NCI-H526 treated with DMSO at 0.1 percent for 48 hours (cell line): ENCODE data around the gene DCXR.
A peak's percentile ranks its signal among the peaks of the same experiment; 100 is the strongest.
"Not testable (repeated sequence)": the region's sequence is repeated elsewhere in the genome, so short reads cannot be mapped to it uniquely, and the experiment has no call there.

Experiments used
- DNase-seq: peaks from one replicate; lab custom pipeline; 2025; lab: John Stamatoyannopoulos, UW

DCXR gene

GRCh38 chr17:82039695-82040299 is 2.3 kb upstream of the DCXR start:
- DNase-seq = no peak

DNA sequence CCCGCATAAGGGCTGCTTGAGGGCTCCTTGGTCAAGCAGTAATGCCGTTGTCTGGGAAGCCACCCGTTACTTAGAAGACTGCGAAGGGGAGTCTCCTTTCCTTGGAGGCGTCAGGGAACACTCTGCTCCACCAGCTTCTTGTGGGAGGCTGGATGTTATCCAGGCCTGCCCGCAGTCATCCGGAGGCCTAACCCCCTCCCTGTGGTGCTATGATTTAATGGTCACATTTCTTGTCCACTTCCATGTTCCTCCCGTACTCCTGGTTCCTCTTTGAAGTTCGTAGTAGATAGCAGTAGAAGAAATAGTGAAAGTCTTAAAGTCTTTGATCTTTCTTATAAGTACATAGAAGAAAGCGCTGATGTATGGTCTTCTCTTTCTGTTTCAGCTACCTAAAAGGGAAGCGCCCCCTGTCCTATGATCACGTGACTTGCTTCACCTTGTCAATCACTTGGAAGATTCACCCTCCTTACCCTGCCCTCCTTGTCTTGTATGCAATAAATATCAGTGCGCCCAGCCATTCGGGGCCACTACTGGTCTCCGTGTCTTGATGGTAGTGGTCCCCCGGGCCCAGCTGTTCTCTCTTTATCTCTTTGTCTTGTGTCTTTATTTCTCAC is 1.4 kb upstream of the DCXR start:
- not testable (repeated sequence) for DNase-seq

DNA sequence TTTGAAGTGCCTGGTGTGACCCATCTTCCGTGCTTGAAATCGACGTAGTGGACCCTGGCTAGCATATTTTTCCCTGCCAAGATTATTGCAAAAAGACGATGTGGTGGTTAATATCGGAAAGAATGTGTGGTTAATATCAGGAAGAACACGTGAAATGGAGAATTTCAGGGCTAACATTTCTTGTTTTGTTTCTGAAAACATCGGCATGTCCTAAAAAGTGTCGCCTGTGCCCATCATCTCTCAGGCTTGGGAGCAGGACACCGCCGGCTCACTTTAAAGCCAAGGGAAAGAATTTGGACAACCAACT is 345 bp upstream of the DCXR start:
- DNase-seq = no peak

- DNase-seq = no peak
These were observed 834 bp downstream of the DCXR start for GRCh38 chr17:82036634-82037091.

- DNase-seq = no peak
These were observed 1.4 kb downstream of the DCXR start for GRCh38 chr17:82035956-82036633.

GRCh38 chr17:82035488-82035887 is 2.0 kb downstream of the DCXR start:
- no peak for DNase-seq

- no peak for DNase-seq
These were observed 3.0 kb downstream of the DCXR start for GRCh38 chr17:82034371-82035011.

DNA sequence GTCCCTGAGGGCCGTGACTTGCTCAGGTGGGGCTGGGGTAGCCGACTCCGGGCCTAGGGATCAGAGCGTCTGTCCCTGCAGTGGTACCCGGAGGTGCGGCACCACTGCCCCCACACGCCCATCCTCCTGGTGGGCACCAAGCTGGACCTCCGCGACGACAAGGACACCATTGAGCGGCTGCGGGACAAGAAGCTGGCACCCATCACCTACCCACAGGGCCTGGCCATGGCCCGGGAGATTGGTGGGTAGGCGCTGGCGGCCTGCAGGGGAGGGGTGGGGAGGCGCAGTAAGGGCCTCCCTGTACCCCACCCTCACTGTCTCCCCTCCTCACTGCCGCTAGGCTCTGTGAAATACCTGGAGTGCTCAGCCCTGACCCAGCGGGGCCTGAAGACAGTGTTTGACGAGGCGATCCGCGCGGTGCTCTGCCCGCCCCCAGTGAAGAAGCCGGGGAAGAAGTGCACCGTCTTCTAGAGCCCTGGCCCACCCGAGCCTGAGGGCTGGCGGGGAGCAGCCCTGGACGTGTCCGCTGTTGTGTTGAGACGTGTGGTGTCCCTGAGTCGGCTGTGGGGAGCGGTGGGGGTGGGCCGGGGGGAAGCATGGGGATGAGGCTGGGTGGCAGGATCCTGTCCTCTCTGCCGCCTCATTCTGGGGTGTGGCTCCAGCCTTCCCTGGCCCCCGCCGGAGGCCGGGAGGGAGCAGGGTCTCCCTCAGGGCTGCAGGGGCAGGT is 4.0 kb downstream of the DCXR start:
- DNase-seq = no peak

DNA sequence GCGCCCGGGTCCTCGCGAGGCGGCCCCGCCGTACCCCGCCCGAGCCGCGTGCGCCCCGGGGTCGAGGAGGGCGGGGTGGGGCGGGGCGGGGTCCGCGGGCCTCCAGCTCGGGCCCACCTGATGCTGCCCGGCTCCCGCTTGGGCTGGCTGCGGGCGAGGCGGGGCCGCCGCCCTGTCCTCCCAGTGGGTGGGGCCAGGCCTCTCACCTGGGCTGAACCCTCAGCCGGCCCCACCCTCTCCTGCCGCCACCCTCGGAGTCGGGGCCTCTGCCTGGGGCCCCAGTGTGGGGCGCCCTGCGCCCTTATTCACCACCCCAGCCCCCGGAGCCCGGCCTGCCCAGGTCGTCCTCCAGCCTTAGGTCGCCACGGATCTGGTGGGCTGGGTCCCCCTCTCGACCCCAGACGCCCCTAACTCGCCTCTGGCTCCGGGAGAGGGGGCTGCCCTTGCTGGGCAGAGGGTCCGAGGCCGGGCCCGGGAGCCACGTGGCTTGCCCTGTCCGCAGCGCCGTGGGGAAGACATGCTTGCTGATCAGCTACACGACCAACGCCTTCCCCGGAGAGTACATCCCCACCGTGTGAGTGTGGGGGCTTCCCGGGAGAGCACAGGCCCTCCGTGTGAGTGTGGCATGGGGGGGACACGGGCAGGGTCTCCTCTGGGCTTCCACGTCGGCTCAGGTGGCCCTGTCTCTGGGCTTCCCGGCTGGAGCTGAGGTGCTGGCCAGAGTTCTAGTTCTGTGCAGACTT is 5.4 kb downstream of the DCXR start:
- DNase-seq = peak; percentile 17

DNA sequence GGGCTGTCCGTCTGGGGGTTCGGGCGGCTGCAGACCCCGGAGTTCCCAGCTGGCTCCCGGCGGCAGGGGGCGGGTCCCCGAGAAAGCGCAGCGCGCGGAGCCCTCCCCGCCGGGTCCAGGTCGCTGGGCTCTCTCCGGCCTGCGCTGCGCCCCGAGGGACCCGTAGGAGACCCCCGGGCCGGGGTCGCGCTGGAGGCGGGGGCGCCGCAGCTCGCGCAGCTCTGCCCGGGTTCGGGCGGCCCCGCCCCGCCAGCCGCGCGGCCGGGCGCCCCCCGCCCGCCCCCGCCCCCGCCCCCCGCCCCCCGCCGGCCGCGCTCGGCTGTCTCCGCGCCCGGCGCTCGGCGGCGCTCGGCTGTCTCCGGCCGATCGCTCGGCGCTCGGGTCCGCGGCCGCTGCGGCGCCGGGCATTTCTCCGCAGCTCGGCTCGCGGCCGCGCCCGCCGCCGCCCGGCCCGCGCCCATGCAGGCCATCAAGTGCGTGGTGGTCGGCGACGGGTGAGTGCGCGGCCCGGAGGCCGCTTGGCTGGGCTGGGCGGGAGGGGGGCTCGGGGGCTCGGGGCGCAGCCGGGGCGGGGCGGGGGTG is 6.1 kb downstream of the DCXR start, which contains the start of gene RAC3:
RAC3 (plus strand) TSS at position 376 of the 582 bp plus-strand sequence; CDS start at position 460, 84 bp downstream.
- no peak for DNase-seq

GRCh38 chr17:82030470-82031302 is 6.8 kb downstream of the DCXR start:
- DNase-seq = peak; percentile 37

DNA sequence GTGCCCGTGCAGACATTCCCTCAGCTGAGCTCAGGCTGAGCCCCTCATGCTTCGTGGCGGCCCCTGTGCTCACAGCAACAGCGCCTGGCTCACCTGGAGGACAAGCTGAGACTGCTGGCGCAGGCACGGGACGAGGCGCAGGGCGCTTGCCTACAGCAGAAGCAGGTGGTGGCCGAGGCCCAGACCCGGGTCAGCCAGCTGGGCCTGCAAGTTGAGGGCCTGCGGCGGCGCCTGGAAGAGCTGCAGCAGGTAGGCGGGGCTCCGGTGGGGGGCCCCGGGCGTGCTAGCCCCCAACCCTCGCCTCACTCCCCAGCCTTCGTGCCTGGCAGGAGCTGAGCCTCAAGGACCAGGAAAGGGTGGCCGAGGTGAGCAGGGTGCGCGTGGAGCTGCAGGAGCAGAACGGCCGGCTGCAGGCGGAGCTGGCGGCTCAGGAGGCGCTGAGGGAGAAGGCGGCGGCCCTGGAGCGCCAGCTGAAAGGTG is 7.5 kb downstream of the DCXR start:
- no peak for DNase-seq

GRCh38 chr17:82029391-82029790 is 8.1 kb downstream of the DCXR start:
- no peak for DNase-seq

DNA sequence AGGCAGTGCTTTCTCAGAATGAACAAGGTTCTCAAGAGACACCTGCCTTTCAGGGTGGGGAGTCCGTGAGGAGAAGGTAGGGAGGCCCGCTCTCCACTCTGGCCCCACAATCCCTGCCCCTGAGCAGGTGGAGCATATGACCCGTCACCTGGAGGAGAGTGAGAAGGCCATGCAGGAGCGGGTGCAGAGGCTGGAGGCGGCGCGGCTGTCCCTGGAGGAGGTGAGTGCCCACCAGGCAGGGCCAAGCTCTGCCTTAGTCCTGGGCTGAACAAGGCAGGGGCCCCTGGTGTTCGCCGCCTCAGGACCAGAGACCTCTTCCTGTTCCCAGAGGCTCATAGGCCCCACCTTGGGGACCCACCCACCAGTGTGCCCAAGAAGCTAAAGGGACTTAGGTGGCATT is 8.5 kb downstream of the DCXR start:
- no peak for DNase-seq

- DNase-seq = no peak
These were observed 9.3 kb downstream of the DCXR start for GRCh38 chr17:82028246-82028645.

DNA sequence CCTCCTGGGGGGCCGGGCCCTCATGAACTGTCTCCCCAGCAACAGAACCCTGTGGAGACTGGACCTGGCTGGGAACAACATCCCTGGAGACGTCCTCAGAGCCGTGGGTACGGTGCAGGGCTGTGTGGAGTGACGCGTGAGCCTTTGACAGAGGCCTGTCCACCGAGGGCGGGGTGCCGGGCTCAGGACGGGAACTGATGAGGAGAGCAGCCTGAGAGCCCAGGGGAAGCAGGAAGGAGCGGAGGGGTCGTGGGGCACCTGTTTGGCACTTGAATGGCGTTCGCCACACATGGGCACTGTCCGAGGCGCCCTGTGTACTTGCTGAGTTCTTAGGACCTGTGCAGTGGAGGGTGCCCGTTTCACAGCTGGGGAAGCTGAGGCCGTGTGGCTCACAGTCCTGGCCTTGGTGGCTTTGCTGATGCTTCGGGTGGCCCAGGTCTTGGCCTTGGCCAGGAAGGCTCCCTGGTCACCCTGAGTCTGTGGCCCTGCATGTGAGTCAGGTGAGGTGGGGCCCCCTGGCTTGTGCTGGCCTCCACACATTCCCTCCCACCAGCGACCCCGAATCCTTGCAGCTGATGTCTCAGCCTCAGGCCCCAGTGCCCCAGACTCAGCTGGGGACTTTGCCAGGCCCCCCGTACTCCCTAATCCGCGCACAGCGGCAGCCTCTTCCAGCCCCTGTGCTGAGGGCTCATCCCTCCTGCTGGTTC is 11.9 kb downstream of the DCXR start:
- DNase-seq = no peak

DNA sequence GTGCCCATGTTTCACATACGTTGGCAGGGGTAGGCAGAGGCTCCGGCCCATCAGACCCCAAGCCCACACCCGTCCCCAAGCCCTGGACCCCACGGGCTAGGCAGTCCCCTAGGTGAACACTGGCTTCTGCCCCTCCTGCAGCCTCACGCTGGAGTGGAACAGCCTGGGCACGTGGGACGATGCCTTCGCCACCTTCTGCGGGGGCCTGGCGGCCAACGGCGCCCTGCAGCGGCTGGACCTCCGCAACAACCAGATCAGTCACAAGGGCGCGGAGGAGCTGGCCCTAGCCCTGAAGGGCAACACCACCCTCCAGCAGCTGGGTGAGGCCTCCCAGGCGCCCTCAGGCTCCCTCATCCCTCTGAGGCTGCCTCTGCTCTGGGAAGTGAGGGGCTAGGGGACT is 12.6 kb downstream of the DCXR start:
- no peak for DNase-seq

- no peak for DNase-seq
These were observed 13.9 kb downstream of the DCXR start for GRCh38 chr17:82023447-82024241.

- DNase-seq = peak; percentile 99
These were observed 14.5 kb downstream of the DCXR start, which contains the start of gene LRRC45 for GRCh38 chr17:82022981-82023446. LRRC45 (plus strand) TSS chr17:82023305; CDS start chr17:82023644, 339 bp downstream.
